Activated naive CD4-positive, alpha-beta T cell treated with anti-CD3 and anti-CD28 coated beads, Interleukin-2, amount 50 U/mL, for 72 hours (primary cell): Measurements from ENCODE around the gene SH3TC2. TPM values are rescaled to one million over a fixed set of nuclear protein-coding genes. Genes with fewer than 3 reads are reported as not detected.

ENCODE experiments used
- ATAC-seq, 2 donors: fragments of 150-1000 bp; cut with Tn5 transposase; 2 replicates each; pipeline ENCODE4 v1.10.0; 2021; ENCODE audit warnings: mild to moderate bottlenecking in 2 of 2, moderate library complexity in 2 of 2
- DNase-seq, 2 donors: peaks; one replicate each; pipeline ENCODE4 v3.0.0; 2021 to 2022; ENCODE audit warnings: low spot score in 2 of 2
- H3K27ac Mint-ChIP-seq, 2 donors: one replicate each; pipeline ENCODE4 v1.8.0; 2022; ENCODE audit warnings: mild to moderate bottlenecking in 2 of 2, mixed read lengths in 2 of 2
- H3K36me3 Mint-ChIP-seq, 2 donors: one replicate each; pipeline ENCODE4 v1.8.0; 2022; ENCODE audit warnings: mixed read lengths in 2 of 2
- H3K9me3 Mint-ChIP-seq, 2 donors: one replicate each; pipeline ENCODE4 v1.8.0; 2022; ENCODE audit warnings: mixed read lengths in 2 of 2
- total RNA-seq, 2 donors: library from RNA; stranded (reverse); gene quantifications; one replicate each; pipeline ENCODE4 v1.2.3, GENCODE V29; 2022

The SH3TC2 gene
- total RNA-seq, 2 donors from 2014 or later = not detected

DNA sequence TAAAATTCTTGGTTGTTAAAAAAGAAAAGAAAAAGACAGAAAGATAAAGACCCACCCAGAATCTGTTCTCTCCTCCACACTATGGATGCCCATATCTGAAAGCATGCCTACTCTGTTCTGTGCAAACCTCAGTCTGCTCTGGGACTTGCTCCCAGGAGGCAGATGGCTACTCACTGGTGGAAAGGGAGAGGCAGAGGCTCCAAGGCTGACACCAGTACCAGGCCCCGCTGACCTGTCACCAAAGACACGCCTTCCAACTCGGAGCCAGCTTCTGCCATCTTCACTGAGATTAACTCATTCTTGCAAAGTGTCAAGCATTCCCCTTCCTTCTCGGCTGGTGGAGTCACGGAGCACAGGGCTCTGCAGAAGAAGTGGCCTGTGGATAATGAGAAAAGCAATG lies 21.6 kb downstream of the SH3TC2 start:
- no peaks in the 10 kb centered on the region for H3K36me3 Mint-ChIP-seq
- ATAC-seq (no peak), DNase-seq (no peak)
- no peak overlapping the region for H3K27ac Mint-ChIP-seq
- H3K9me3 Mint-ChIP-seq = no peaks in the 10 kb centered on the region

DNA sequence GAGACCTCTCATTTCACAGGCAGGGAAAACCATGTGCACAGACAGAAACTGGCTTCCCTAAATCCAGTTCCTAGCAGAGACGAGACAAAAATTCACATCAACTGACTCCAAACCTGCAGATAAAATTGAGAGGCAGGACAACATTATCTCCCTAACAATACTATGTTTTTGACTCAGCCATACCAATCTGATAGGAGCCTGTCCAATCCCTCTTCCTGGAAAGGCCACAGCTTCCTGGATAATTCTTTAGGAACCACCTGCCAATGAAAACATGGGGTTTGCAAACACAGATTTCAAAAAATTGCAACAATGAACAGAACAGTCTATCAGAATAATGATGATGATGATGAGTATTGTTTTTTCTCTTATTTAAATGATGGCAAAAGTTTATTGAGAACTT lies 22.4 kb downstream of the SH3TC2 start:
- DNase-seq = no peak
- H3K9me3 Mint-ChIP-seq = no peaks in the 10 kb centered on the region
- no peaks in the 10 kb centered on the region for H3K36me3 Mint-ChIP-seq
- ATAC-seq = no peak
- H3K27ac Mint-ChIP-seq = no peak overlapping the region

GRCh38 chr5:149039506-149039905 lies 23.4 kb downstream of the SH3TC2 start:
- ATAC-seq (no peak), DNase-seq (no peak)
- no peaks in the 10 kb centered on the region for H3K36me3 Mint-ChIP-seq
- H3K27ac Mint-ChIP-seq = no peak overlapping the region
- no peaks in the 10 kb centered on the region for H3K9me3 Mint-ChIP-seq

DNA sequence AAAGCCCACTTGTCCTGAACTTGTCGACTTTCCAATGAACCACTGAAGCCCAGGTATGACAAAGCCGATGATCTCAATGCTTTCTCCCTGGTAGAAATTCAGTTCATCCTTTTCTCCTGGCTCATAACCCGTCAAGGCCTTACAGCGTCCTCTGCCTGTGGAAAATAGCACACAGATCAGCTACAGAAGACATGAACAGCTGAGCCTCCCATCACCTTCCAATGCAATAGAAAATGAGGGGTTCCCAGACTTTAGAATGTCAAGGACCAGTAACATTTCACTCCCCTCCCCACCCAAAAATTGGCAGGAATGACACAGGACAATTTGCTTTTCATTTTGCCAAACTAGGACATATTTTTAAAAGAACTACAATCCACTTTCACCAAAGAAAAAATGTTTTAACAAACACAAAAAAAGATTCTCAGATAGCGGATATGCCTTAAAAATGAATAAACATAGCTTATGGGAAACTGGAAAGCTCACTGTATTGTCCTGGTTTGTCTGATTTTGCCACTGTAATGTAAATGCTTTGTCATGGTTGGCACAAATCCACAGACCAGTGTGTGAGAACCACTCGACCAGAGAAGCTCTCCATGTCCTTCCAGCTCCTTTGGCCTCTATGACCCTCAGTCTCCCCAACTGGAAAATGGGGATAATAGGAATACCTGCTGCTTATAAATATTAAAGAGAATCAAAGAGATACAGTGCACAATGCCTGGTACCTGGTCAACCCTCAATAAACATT lies 24.4 kb downstream of the SH3TC2 start:
- DNase-seq (no peak), ATAC-seq (no peak)
- H3K36me3 Mint-ChIP-seq = no peaks in the 10 kb centered on the region
- H3K9me3 Mint-ChIP-seq = no peaks in the 10 kb centered on the region
- peak overlapping the region in 1 of 2 donors; percentile 0 for H3K27ac Mint-ChIP-seq

GRCh38 chr5:149037817-149038216 lies 25.0 kb downstream of the SH3TC2 start:
- Mint-ChIP-seq H3K9me3 (no peaks in the 10 kb centered on the region), H3K27ac (peak overlapping the region in 1 of 2 donors; percentile 0), H3K36me3 (no peaks in the 10 kb centered on the region)
- ATAC-seq (peak; percentile 62 to 70), DNase-seq (no peak)

DNA sequence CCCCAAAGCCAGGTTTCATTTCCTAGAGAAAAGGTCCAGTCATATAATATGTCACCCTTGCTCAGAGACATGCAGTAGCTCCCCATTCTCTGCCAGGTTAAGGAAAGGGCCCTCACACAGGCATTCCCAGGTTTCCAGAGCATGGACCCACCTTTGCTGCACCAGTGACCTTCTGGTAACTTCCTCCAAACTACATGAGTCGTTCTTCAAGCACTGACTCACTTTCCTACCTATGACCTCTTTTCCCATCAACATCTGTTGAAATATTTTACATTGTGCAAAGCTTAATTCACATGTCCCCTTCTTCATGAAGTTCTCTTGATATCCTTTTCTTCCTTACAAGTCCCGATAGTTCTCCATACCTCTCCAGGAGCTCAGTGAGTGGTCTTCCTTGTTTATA lies 25.9 kb downstream of the SH3TC2 start:
- DNase-seq = no peak
- H3K27ac Mint-ChIP-seq = peak overlapping the region in 1 of 2 donors; percentile 0
- ATAC-seq = peak; percentile 27 to 30

DNA sequence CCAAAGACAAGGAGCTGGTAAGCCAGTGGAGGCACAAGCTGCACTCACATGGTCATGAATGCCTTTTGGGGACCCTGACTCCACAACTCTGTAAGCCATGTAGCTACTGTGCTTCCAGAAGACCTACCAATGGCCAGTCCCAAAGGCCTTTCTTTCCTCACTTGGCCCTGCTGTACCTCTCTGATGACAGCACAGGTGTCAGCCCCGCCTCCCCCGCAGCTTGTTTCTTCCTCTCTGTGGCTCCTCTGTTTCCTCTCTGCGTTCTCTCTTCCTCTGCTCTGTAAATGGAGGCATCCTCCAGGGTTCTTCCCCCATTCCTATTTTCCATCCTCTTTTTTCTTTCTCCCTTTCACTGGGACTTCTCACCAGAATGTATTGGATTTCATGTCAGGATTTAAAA lies 26.7 kb downstream of the SH3TC2 start:
- DNase-seq (no peak), ATAC-seq (no peak)
- Mint-ChIP-seq H3K36me3 (no peaks in the 10 kb centered on the region), H3K27ac (peak overlapping the region in 1 of 2 donors; percentile 0), H3K9me3 (no peaks in the 10 kb centered on the region)

More for the DNA sequence above, 25.9 kb downstream of the SH3TC2 start:
- Mint-ChIP-seq H3K9me3 (no peaks in the 10 kb centered on the region), H3K36me3 (no peaks in the 10 kb centered on the region)

DNA sequence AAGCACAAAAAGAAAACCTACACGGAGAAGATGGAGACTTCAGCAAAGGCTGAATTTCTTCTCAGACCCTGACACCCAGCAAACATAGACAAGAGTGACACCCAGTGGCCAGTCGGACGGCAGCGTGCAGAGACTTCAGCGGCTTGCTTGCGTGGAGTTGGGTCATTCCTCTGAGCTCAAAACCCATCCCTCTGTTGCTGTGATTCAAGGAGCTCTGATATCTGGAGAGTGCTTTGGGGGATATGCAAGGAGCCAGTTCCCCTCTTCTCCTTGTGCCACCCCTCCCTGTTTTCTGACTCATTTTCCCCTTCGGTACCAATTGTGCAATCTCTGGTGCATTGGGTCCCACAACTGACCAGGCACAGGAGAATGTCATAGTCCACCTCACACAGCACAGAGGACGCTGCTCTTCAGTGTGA lies 27.5 kb downstream of the SH3TC2 start:
- no peaks in the 10 kb centered on the region for H3K9me3 Mint-ChIP-seq
- H3K27ac Mint-ChIP-seq = no peak overlapping the region
- ATAC-seq (peak; percentile 76 to 77), DNase-seq (peak in 1 of 2 donors; percentile 74)
- no peaks in the 10 kb centered on the region for H3K36me3 Mint-ChIP-seq

DNA sequence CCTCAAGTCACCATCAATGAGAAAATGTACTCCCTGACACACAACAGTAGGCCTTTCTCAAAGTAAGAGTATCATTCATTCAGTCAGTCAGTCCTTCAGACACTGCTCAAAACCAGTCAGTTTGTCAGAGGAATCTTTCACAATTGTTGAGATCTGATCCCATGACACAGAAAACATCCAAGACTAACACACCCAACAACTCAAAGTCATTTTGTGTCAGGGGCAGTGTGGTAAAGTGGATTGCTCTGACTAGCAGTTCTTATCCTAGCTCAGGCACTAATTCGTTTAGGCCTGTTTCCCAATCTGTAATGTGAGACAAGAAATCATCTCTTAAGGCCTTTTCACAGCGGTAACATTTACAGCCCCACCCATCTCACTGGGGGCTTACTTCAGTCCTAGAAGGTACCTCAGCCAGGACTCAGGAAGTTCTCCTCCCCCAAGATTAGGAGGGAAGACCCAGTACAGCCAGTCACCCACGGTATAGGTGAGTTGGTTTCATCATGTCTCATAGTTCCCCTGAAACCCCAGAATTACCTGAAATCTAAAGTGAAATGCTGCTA lies 31.9 kb downstream of the SH3TC2 start:
- no peak for ATAC-seq
- H3K36me3 Mint-ChIP-seq = no peaks in the 10 kb centered on the region
- no peaks in the 10 kb centered on the region for H3K9me3 Mint-ChIP-seq
- no peak overlapping the region for H3K27ac Mint-ChIP-seq
- no peak for DNase-seq

DNA sequence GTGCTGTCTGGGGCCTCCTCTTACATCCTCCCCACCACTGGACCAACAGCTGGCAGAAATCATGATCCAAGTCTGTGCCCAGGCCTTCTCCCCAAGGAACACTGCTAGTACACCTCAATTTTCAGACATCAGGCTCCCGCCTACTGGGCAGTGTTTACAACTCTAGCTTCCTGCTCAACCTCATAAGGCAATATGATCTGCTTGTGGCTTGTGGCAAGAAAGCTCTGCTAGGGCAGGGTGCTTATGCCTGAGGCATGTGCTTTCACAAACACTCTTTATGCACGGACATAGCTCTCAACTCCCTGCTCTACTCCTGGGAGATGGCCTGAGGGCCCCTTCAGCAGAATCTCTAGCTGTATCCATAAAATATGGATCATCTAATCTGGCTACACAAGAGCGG lies 32.5 kb downstream of the SH3TC2 start:
- DNase-seq (no peak), ATAC-seq (no peak)
- Mint-ChIP-seq H3K27ac (no peak overlapping the region), H3K9me3 (no peaks in the 10 kb centered on the region), H3K36me3 (no peaks in the 10 kb centered on the region)

- no peaks in the 10 kb centered on the region for H3K36me3 Mint-ChIP-seq
- no peak overlapping the region for H3K27ac Mint-ChIP-seq
These were observed 33.9 kb downstream of the SH3TC2 start for GRCh38 chr5:149028984-149029383.

DNA sequence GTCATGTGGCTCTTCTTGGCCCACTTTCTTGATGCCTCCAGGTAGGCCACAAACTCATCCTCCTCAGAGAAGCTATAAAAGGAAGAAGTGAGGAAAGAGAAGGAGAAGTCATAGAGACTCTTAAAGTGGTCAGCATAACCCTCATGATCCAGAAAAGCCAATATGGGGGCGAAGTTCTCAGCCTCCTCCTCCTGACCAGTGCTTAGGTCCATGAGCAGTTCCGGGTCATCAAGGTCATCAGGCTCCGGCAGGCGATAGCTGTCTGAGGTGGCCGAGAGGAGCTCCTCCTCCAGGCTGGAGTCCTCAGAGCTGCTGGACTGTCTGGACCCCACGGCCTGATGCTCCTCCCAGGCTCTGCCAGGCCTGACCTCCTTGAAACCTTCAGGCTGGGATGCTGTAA lies 34.7 kb downstream of the SH3TC2 start:
- ATAC-seq (no peak), DNase-seq (no peak)
- Mint-ChIP-seq H3K27ac (no peak overlapping the region), H3K36me3 (no peaks in the 10 kb centered on the region), H3K9me3 (no peaks in the 10 kb centered on the region)

More at GRCh38 chr5:149028984-149029383, 33.9 kb downstream of the SH3TC2 start:
- DNase-seq (no peak), ATAC-seq (no peak)
- H3K9me3 Mint-ChIP-seq = no peaks in the 10 kb centered on the region

GRCh38 chr5:149027636-149028035 lies 35.2 kb downstream of the SH3TC2 start:
- DNase-seq (no peak), ATAC-seq (no peak)
- Mint-ChIP-seq H3K9me3 (no peaks in the 10 kb centered on the region), H3K36me3 (no peaks in the 10 kb centered on the region), H3K27ac (no peak overlapping the region)

DNA sequence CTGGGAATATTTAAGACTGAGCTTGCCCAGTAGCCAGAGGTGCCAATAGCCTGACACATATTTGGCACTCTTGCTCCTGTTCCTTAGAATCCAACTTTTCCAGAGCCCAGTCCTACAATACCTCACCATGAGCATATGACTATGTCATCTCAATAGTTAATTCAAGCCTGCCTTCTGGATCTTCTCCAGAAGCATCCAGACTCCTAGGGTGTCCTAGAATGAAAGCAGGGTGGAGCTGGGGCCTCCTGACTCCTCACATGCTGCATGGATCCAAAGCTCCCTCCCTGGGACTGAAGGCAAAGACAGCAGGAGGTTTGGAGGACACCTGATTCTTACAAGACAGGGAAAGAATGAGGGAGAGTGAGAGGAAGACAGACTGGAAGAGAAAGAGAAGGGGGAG lies 37.9 kb downstream of the SH3TC2 start:
- DNase-seq (no peak), ATAC-seq (no peak)
- Mint-ChIP-seq H3K9me3 (no peaks in the 10 kb centered on the region), H3K36me3 (no peaks in the 10 kb centered on the region), H3K27ac (no peak overlapping the region)

DNA sequence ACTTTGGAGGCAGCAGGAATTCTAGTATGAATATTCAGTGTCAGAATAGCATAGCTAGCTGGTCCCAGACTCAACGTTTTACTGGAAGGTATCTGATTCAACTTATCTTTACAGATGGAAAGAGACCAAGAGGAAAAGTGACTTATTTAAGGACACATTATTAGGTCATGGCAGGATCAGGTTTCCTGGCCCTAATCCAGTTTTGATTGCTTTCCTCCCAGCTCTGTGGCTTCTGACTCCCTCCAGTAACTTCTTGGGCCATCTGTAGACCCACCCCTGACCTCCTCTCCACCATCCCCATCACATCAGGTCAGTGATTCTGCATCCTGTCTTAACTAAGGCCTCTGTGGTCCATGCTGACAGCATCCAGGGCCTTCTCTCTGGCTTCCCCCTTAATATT lies 38.4 kb downstream of the SH3TC2 start:
- Mint-ChIP-seq H3K27ac (no peak overlapping the region), H3K9me3 (no peaks in the 10 kb centered on the region), H3K36me3 (no peaks in the 10 kb centered on the region)
- no peak for ATAC-seq
- DNase-seq = no peak

GRCh38 chr5:149022200-149022599 lies 40.7 kb downstream of the SH3TC2 start:
- H3K36me3 Mint-ChIP-seq = no peaks in the 10 kb centered on the region
- H3K27ac Mint-ChIP-seq = no peak overlapping the region
- no peaks in the 10 kb centered on the region for H3K9me3 Mint-ChIP-seq
- DNase-seq = no peak
- ATAC-seq = no peak

DNA sequence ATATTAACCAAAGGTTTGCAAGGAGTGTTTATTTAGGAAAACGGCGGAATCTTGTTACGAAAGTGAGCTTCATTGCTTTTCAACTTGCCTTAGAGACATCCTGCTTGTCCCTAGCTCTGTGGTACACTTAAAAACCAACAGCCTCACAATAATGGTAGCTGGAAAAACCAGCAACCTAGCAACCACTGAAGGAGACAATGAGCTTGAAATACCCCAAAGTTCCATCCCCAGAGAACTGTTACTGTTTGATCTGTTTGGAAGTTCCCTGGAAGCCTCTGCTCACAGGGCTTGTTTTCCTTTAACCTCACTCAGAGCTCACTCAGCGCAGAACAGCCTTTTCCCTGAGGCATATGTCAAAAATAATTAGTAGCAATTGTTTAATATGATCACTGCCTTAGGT lies 43.2 kb downstream of the SH3TC2 start:
- Mint-ChIP-seq H3K27ac (no peak overlapping the region), H3K9me3 (peaks cover 0 to 5% of the 10 kb centered on the region in 2 donors), H3K36me3 (no peaks in the 10 kb centered on the region)
- DNase-seq (no peak), ATAC-seq (no peak)

- H3K36me3 Mint-ChIP-seq = no peaks in the 10 kb centered on the region
- DNase-seq = no peak
- peak overlapping the region in 1 of 2 donors; percentile 18 for H3K27ac Mint-ChIP-seq
- H3K9me3 Mint-ChIP-seq = peaks cover 0 to 5% of the 10 kb centered on the region in 2 donors
- peak in 1 of 2 donors; percentile 96 for ATAC-seq
These were observed 43.9 kb downstream of the SH3TC2 start for GRCh38 chr5:149018909-149019443.
